HepG2 (cell line): ENCODE results near the gene DPP7. TPM values are rescaled to one million over a fixed set of nuclear protein-coding genes. Genes with fewer than 3 reads are reported as not detected.

Source experiments
- ATM ChIP-seq: fragments of 450-650 bp; IDR thresholded peaks from 2 replicates; pipeline ENCODE4 v1.7.1; 2017; ENCODE audit warnings: mild to moderate bottlenecking, borderline replicate concordance
- HNRNPH1 ChIP-seq: fragments of 200-400 bp; formaldehyde crosslinking; optimal IDR thresholded peaks from 2 replicates; pipeline ENCODE3; 2017; ENCODE audit warnings: mild to moderate bottlenecking, low read depth, low read length
- HOXA3 ChIP-seq: sonication (generic); formaldehyde crosslinking; IDR thresholded peaks from 2 replicates; pipeline ENCODE4 v1.5.0; 2020; ENCODE audit warnings: missing genetic modification reagents
- ISL2 ChIP-seq: sonication (generic); formaldehyde crosslinking; IDR thresholded peaks from 2 replicates; pipeline ENCODE4 v1.5.0; 2020; ENCODE audit warnings: missing genetic modification reagents
- ISX ChIP-seq: sonication (generic); formaldehyde crosslinking; conservative IDR thresholded peaks from 2 replicates; pipeline ENCODE4 v1.5.0; 2020; ENCODE audit warnings: missing genetic modification reagents
- KDM2A ChIP-seq: sonication (generic); formaldehyde crosslinking; IDR thresholded peaks from 2 replicates; pipeline ENCODE4 v1.4.0; 2020; ENCODE audit warnings: low read depth, missing genetic modification reagents, borderline replicate concordance
- MED13 ChIP-seq: sonication (generic); formaldehyde crosslinking; IDR thresholded peaks from 2 replicates; pipeline ENCODE4 v1.5.0; 2020; ENCODE audit warnings: missing genetic modification reagents
- MEIS1 ChIP-seq: sonication (generic); formaldehyde crosslinking; IDR thresholded peaks from 2 replicates; pipeline ENCODE4 v1.9.0; 2021; ENCODE audit warnings: mild to moderate bottlenecking, missing genetic modification reagents, moderate library complexity, borderline replicate concordance
- NR1H2 ChIP-seq: sonication (generic); formaldehyde crosslinking; IDR thresholded peaks from 2 replicates; pipeline ENCODE4 v1.8.1; 2022; ENCODE audit warnings: low read depth, missing genetic modification reagents, borderline replicate concordance
- POLR2AphosphoS5 ChIP-seq: IDR thresholded peaks from 2 replicates; pipeline ENCODE4 v1.6.1; 2012; ENCODE audit warnings: low read depth, low read length
- RELA ChIP-seq: sonication (generic); formaldehyde crosslinking; IDR thresholded peaks from 2 replicates; pipeline ENCODE4 v1.4.0; 2020; ENCODE audit warnings: missing genetic modification reagents
- SOX6 ChIP-seq, 2 experiments: fragments of 450-650 bp in 1 of 2; sonication (generic) in 1 of 2; formaldehyde crosslinking in 1 of 2; IDR thresholded peaks; 2 replicates each; pipeline versions ENCODE4 v1.4.0 to v1.6.1; 2017 to 2020; ENCODE audit warnings: antibody characterized with exemption in 1 of 2, mild to moderate bottlenecking in 1 of 2, missing genetic modification reagents in 1 of 2
- TCF7 ChIP-seq: sonication (generic); IDR thresholded peaks from 2 replicates; pipeline ENCODE4 v1.6.1; 2016; ENCODE audit warnings: antibody characterized with exemption, low read depth
- ZC3H13 ChIP-seq: sonication (generic); formaldehyde crosslinking; IDR thresholded peaks from 2 replicates; pipeline ENCODE4 v1.8.1; 2023; ENCODE audit warnings: mild to moderate bottlenecking, missing genetic modification reagents, moderate library complexity
- ZFY ChIP-seq: sonication (generic); formaldehyde crosslinking; IDR thresholded peaks from 2 replicates; pipeline ENCODE4 v1.4.0; 2020; ENCODE audit warnings: missing genetic modification reagents
- ZNF124 ChIP-seq: sonication (generic); formaldehyde crosslinking; IDR thresholded peaks from 2 replicates; pipeline ENCODE4 v1.4.0; 2020; ENCODE audit warnings: missing genetic modification reagents
- ZNF274 ChIP-seq: sonication (generic); formaldehyde crosslinking; IDR thresholded peaks from 2 replicates; pipeline ENCODE4 v1.5.1; 2020; ENCODE audit warnings: mild to moderate bottlenecking, missing genetic modification reagents
- ZNF282 ChIP-seq: fragments of 450-650 bp; IDR thresholded peaks from 2 replicates; pipeline ENCODE4 v1.6.1; 2018; ENCODE audit not compliant: partially characterized antibody
- ZNF530 ChIP-seq: sonication (generic); formaldehyde crosslinking; IDR thresholded peaks from 2 replicates; pipeline ENCODE4 v1.5.0; 2020; ENCODE audit warnings: low read depth, mild to moderate bottlenecking, missing genetic modification reagents
- polyA plus RNA-seq, 8 experiments: library from polyadenylated mRNA; depleted of rRNA in 3 of 8; stranded (reverse) in 7 of 8; unstranded in 1 of 8; fragments of >200 nt; fragmentation: Illumina TruSeq in 4 of 8; extraction: Trizol in 4 of 8; gene quantifications; 2 replicates each; pipeline versions ENCODE4 v1.2.1 to v1.2.3, GENCODE V29; 2011 to 2016; ENCODE audit warnings: low read depth in 4 of 8, missing spikeins in 1 of 8, mixed read lengths in 1 of 8; ENCODE audit not compliant: insufficient read depth in 1 of 8
- total RNA-seq, 5 experiments: library from RNA; depleted of rRNA; stranded (reverse); fragments of >200 nt; fragmentation: Illumina TruSeq; extraction: Trizol; gene quantifications; 2 replicates each; pipeline ENCODE4 v1.2.3, GENCODE V29; 2016; ENCODE audit warnings: low read depth in 1 of 5
- TF ChIP-seq, protein P1 (sequence below): sonication (generic); formaldehyde crosslinking; IDR thresholded peaks from 2 replicates; pipeline ENCODE4 v1.5.0; 2020; ENCODE audit warnings: mild to moderate bottlenecking, missing genetic modification reagents, borderline replicate concordance
- TF ChIP-seq, protein P2 (sequence below): sonication (generic); formaldehyde crosslinking; IDR thresholded peaks from 2 replicates; pipeline ENCODE4 v1.8.1; 2022; ENCODE audit warnings: mild to moderate bottlenecking, missing genetic modification reagents
- TF ChIP-seq, protein P3 (sequence below): sonication (generic); formaldehyde crosslinking; IDR thresholded peaks from 2 replicates; pipeline ENCODE4 v1.5.0; 2020; ENCODE audit warnings: missing genetic modification reagents
- TF ChIP-seq, protein P4 (sequence below): IDR thresholded peaks from 2 replicates; pipeline ENCODE4 v1.6.1; 2012; ENCODE audit warnings: inconsistent platforms
- TF ChIP-seq, protein P5 (sequence below): sonication (generic); formaldehyde crosslinking; IDR thresholded peaks from 2 replicates; pipeline ENCODE4 v1.5.0; 2020; ENCODE audit warnings: mild to moderate bottlenecking, missing genetic modification reagents, moderate library complexity

DPP7 gene
- total and polyA plus RNA-seq, 2 of the 13 experiments (the other 11 are each of a cell fraction or from before 2014, with no cell fraction given): 1.2 to 4.5 TPM

DNA sequence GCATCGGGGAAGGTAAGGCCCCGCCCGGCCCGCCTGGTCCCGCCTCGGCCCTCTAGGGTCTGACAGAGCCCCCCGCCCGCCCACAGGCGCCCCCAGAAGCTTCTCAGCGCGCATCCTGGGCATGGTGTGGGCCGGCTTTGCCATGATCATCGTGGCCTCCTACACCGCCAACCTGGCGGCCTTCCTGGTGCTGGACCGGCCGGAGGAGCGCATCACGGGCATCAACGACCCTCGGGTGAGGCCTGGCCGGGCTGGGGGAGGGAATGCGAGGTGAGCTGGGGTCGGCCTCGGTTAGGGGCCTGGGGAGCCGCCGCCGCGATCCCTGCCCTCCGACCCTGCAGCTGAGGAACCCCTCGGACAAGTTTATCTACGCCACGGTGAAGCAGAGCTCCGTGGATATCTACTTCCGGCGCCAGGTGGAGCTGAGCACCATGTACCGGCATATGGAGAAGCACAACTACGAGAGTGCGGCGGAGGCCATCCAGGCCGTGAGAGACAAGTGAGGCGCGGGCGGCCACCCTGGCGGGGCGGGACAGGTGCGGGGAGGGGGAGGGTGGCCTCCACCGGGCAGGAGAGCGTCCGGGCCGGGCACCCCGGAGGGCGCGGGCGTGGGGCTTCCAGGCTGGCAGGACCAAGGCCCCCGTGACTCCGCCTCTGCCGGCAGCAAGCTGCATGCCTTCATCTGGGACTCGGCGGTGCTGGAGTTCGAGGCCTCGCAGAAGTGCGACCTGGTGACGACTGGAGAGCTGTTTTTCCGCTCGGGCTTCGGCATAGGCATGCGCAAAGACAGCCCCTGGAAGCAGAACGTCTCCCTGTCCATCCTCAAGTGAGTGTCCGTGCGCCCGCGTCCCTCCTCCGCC is 48.2 kb upstream of the DPP7 start (continued):
- TF ChIP-seq TCF7: no peak
- TF ChIP-seq ATM: no peak
- TF ChIP-seq, protein P1, sequence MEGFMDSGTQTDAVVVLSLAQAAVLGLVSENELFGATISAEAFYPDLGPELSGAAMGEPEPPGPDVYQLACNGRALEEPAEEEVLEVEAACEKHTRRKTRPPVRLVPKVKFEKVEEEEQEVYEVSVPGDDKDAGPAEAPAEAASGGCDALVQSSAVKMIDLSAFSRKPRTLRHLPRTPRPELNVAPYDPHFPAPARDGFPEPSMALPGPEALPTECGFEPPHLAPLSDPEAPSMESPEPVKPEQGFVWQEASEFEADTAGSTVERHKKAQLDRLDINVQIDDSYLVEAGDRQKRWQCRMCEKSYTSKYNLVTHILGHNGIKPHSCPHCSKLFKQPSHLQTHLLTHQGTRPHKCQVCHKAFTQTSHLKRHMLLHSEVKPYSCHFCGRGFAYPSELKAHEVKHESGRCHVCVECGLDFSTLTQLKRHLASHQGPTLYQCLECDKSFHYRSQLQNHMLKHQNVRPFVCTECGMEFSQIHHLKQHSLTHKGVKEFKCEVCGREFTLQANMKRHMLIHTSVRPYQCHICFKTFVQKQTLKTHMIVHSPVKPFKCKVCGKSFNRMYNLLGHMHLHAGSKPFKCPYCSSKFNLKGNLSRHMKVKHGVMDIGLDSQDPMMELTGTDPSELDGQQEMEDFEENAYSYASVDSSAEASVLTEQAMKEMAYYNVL (CRISPR knock-in tag): 0 out of 2 replicates have a peak, but pooled peaks have one; percentile 46
- TF ChIP-seq, protein P2, sequence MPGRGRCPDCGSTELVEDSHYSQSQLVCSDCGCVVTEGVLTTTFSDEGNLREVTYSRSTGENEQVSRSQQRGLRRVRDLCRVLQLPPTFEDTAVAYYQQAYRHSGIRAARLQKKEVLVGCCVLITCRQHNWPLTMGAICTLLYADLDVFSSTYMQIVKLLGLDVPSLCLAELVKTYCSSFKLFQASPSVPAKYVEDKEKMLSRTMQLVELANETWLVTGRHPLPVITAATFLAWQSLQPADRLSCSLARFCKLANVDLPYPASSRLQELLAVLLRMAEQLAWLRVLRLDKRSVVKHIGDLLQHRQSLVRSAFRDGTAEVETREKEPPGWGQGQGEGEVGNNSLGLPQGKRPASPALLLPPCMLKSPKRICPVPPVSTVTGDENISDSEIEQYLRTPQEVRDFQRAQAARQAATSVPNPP: no peak
- TF ChIP-seq ZC3H13 (CRISPR knock-in tag): no peak
- TF ChIP-seq NR1H2 (CRISPR knock-in tag): no peak
- TF ChIP-seq ZNF274 (CRISPR knock-in tag): 0 out of 2 replicates have a peak, but pooled peaks have one; percentile 25
- no peak for TF ChIP-seq SOX6 (IDR thresholded peaks at IDR 0.05)
- TF ChIP-seq SOX6 (CRISPR knock-in tag; IDR thresholded peaks at IDR 0.05): no peak
- TF ChIP-seq HOXA3 (CRISPR knock-in tag): no peak
- TF ChIP-seq, protein P3, sequence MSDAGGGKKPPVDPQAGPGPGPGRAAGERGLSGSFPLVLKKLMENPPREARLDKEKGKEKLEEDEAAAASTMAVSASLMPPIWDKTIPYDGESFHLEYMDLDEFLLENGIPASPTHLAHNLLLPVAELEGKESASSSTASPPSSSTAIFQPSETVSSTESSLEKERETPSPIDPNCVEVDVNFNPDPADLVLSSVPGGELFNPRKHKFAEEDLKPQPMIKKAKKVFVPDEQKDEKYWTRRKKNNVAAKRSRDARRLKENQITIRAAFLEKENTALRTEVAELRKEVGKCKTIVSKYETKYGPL (CRISPR knock-in tag): no peak
- no peak for TF ChIP-seq ISX (CRISPR knock-in tag)
- no peak for TF ChIP-seq RELA
- TF ChIP-seq POLR2AphosphoS5: no peak
- no peak for TF ChIP-seq ZNF530 (CRISPR knock-in tag)
- no peak for TF ChIP-seq ISL2
- 0 out of 2 replicates have a peak, but pooled peaks have one; percentile 25 for TF ChIP-seq KDM2A (CRISPR knock-in tag)
- TF ChIP-seq, protein P4, sequence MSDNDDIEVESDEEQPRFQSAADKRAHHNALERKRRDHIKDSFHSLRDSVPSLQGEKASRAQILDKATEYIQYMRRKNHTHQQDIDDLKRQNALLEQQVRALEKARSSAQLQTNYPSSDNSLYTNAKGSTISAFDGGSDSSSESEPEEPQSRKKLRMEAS: peak; percentile 52; the same call in 1 of the 2 replicates
- no peak for TF ChIP-seq ZNF124 (CRISPR knock-in tag)
- TF ChIP-seq MEIS1 (CRISPR knock-in tag): no peak
- TF ChIP-seq MED13 (CRISPR knock-in tag): no peak
- TF ChIP-seq, protein P5, sequence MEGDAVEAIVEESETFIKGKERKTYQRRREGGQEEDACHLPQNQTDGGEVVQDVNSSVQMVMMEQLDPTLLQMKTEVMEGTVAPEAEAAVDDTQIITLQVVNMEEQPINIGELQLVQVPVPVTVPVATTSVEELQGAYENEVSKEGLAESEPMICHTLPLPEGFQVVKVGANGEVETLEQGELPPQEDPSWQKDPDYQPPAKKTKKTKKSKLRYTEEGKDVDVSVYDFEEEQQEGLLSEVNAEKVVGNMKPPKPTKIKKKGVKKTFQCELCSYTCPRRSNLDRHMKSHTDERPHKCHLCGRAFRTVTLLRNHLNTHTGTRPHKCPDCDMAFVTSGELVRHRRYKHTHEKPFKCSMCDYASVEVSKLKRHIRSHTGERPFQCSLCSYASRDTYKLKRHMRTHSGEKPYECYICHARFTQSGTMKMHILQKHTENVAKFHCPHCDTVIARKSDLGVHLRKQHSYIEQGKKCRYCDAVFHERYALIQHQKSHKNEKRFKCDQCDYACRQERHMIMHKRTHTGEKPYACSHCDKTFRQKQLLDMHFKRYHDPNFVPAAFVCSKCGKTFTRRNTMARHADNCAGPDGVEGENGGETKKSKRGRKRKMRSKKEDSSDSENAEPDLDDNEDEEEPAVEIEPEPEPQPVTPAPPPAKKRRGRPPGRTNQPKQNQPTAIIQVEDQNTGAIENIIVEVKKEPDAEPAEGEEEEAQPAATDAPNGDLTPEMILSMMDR: peak; percentile 64
- TF ChIP-seq ZFY (CRISPR knock-in tag): peak; percentile 55; the same call in 1 of the 2 replicates
- no peak for TF ChIP-seq ZNF282
- no peak for TF ChIP-seq HNRNPH1
